T-cell (primary cell): Measurements from ENCODE around the gene R3HDM2. TPM values are rescaled to one million over a fixed set of nuclear protein-coding genes. Genes with fewer than 3 reads are reported as not detected.

Experiments
- ATAC-seq, 4 experiments: fragments of 200-7000 bp in 3 of 4; fragments of 150-1000 bp in 1 of 4; cut with Tn5 transposase; replicated peaks in 1 of 4; 1 replicate in 3 of 4; 2 replicates in 1 of 4; pipeline ENCODE4 v1.10.0; 2021; ENCODE audit warnings: moderate library complexity in 3 of 4, mild to moderate bottlenecking in 2 of 4, moderate number of reproducible peaks in 1 of 4
- CTCF ChIA-PET, 2 donors: fragments of 300-600 bp; sonication (Branson Sonifier 250); formaldehyde crosslinking; loops; one replicate each; lab custom pipeline; 2022; ENCODE audit warnings: antibody characterized with exemption in 2 of 2; lab: Charles Lee
- POLR2A ChIA-PET, 2 donors: fragments of 300-600 bp; sonication (Branson Sonifier 250); formaldehyde crosslinking; loops; one replicate each; lab custom pipeline; 2022; ENCODE audit warnings: antibody characterized with exemption in 2 of 2; lab: Charles Lee
- DNase-seq, 35 experiments: peaks; one replicate each; pipeline versions ENCODE4 v3.0.0 to v3.0.0-alpha.2; 2013 to 2023
- H3K27ac ChIP-seq: one replicate; pipeline ENCODE4 v1.5.1; 2013; ENCODE audit warnings: low read length
- H3K27me3 ChIP-seq, 2 experiments: replicated peaks in 1 of 2; 1 replicate in 1 of 2; 2 replicates in 1 of 2; pipeline versions ENCODE4 v1.6.1 to v1.7.0; 2013; ENCODE audit warnings: low read length in 1 of 2, mixed read lengths in 1 of 2; ENCODE audit not compliant: control insufficient read depth in 2 of 2, insufficient read depth in 2 of 2; ENCODE audit errors: extremely low read depth in 1 of 2
- H3K36me3 ChIP-seq, 2 donors: 1 replicate in 1 of 2; 2 replicates in 1 of 2; pipeline versions ENCODE4 v1.6.1 to v1.7.0; 2013; ENCODE audit warnings: low read length in 1 of 2; ENCODE audit not compliant: control insufficient read depth in 2 of 2, insufficient read depth in 1 of 2; ENCODE audit errors: extremely low read depth in 1 of 2
- H3K4me1 ChIP-seq, 2 experiments: 1 replicate in 1 of 2; 2 replicates in 1 of 2; pipeline versions ENCODE4 v1.6.1 to v1.7.0; 2013; ENCODE audit warnings: low read length in 2 of 2, mixed read lengths in 1 of 2; ENCODE audit not compliant: insufficient read depth in 2 of 2, control insufficient read depth in 1 of 2; ENCODE audit errors: extremely low read depth in 1 of 2
- H3K4me3 ChIP-seq, 2 donors: 1 replicate in 1 of 2; 2 replicates in 1 of 2; pipeline versions ENCODE4 v1.5.1 to v1.7.0; 2013; ENCODE audit warnings: mild to moderate bottlenecking in 2 of 2, low read length in 1 of 2, moderate library complexity in 1 of 2; ENCODE audit not compliant: control insufficient read depth in 1 of 2; ENCODE audit errors: extremely low read depth in 1 of 2
- H3K9me3 ChIP-seq: 2 replicates; pipeline ENCODE4 v1.7.0; 2013
- H3K27ac Mint-ChIP-seq, 2 donors: one replicate each; pipeline ENCODE4 v1.8.0; 2020 to 2021; ENCODE audit warnings: mild to moderate bottlenecking in 2 of 2, mixed read lengths in 2 of 2
- H3K27me3 Mint-ChIP-seq, 2 donors: one replicate each; pipeline ENCODE4 v1.8.0; 2021 to 2022; ENCODE audit warnings: mixed read lengths in 2 of 2
- H3K36me3 Mint-ChIP-seq: one replicate; pipeline ENCODE4 v1.8.0; 2021; ENCODE audit warnings: mixed read lengths
- H3K4me1 Mint-ChIP-seq, 3 donors: one replicate each; pipeline ENCODE4 v1.8.0; 2020 to 2022; ENCODE audit warnings: mixed read lengths in 3 of 3, mild to moderate bottlenecking in 1 of 3
- H3K4me3 Mint-ChIP-seq, 3 donors: one replicate each; pipeline ENCODE4 v1.8.0; 2020 to 2022; ENCODE audit warnings: mild to moderate bottlenecking in 3 of 3, mixed read lengths in 3 of 3, moderate library complexity in 3 of 3
- H3K9me3 Mint-ChIP-seq, 3 donors: one replicate each; pipeline ENCODE4 v1.8.0; 2020 to 2022; ENCODE audit warnings: mixed read lengths in 3 of 3
- WGBS: methylation state at CpG from one replicate; pipeline ENCODE4 v1.1.5; 2013; ENCODE audit warnings: missing lambda C conversion rate; ENCODE audit not compliant: insufficient coverage; 5-methylcytosine and 5-hydroxymethylcytosine counted together
- total RNA-seq, 35 experiments: library from RNA in 6 of 35; stranded (reverse) in 6 of 35; fragments of 120-200 nt in 1 of 35; gene quantifications; one replicate each; pipeline versions ENCODE4 v1.2.1 to v1.2.4 and lab custom pipeline; 2013 to 2026

R3HDM2 gene
- total RNA-seq, 5 donors from 2014 or later (not counting 1 experiment from before 2014, with no cell fraction given), result 88.3 to 122 (median 94.7) TPM

- Histone ChIP-seq H3K27ac (no peak overlapping the region), H3K27me3 (no peaks in the 10 kb centered on the region), H3K4me3 (no peak overlapping the region), H3K9me3 (no peaks in the 10 kb centered on the region), H3K36me3 (no peaks in the 10 kb centered on the region), H3K4me1 (no peaks in the 10 kb centered on the region)
- H3K36me3 Mint-ChIP-seq, result no peaks in the 10 kb centered on the region
- H3K27me3 Mint-ChIP-seq, result no peaks in the 10 kb centered on the region
- WGBS, result 86% methylated on average over 14 of the region's 19 CpGs
- no peaks in the 10 kb centered on the region for H3K9me3 Mint-ChIP-seq
- H3K27ac Mint-ChIP-seq, result no peak overlapping the region
- ChIA-PET CTCF (no interaction called here), POLR2A (no interaction called here)
- no peak overlapping the region for H3K4me3 Mint-ChIP-seq
- DNase-seq (no peak), ATAC-seq (no peak)
- H3K4me1 Mint-ChIP-seq, result no peaks in the 10 kb centered on the region
Measured at GRCh38 chr12:57204454-57204853, 226.4 kb downstream of the R3HDM2 start.

GRCh38 chr12:57203791-57204190 is 227.1 kb downstream of the R3HDM2 start:
- Mint-ChIP-seq H3K9me3 (no peaks in the 10 kb centered on the region), H3K4me1 (no peaks in the 10 kb centered on the region), H3K36me3 (no peaks in the 10 kb centered on the region), H3K4me3 (no peak overlapping the region), H3K27me3 (no peaks in the 10 kb centered on the region), H3K27ac (no peak overlapping the region)
- CTCF ChIA-PET, result no interaction called here
- H3K27me3 ChIP-seq, result no peaks in the 10 kb centered on the region
- ATAC-seq (no peak), DNase-seq (no peak)
- no peak overlapping the region for H3K27ac ChIP-seq
- no peaks in the 10 kb centered on the region for H3K36me3 ChIP-seq
- 85% methylated on average over 10 of the region's 11 CpGs for WGBS
- H3K4me3 ChIP-seq, result no peak overlapping the region
- POLR2A ChIA-PET, result interaction anchor here in 1 of 2 donors (0.6 kb wide), 1 partner anchor 42 kb away, joined by 3 read pairs; no protein-coding TSS in a partner anchor
- no peaks in the 10 kb centered on the region for H3K9me3 ChIP-seq
- H3K4me1 ChIP-seq, result no peaks in the 10 kb centered on the region

Other genes starting within 250 kb of the R3HDM2 start
- gene NXPH4, start 214.2 kb downstream of the R3HDM2 start, total RNA-seq, result 1 to 10 TPM in 2 of 5 donors, under 1 TPM in 2, not detected in 1; 0.49 to 4.5 (median 1.0) TPM
- 10 to 100 TPM; 31.0 to 80.9 (median 55.6) TPM for gene SHMT2, start 201.3 kb downstream of the R3HDM2 start, total RNA-seq
- gene STAC3, start 179.9 kb downstream of the R3HDM2 start, total RNA-seq, result 1 to 10 TPM; 1.3 to 4.9 (median 2.9) TPM
- gene INHBC, start 3.7 kb upstream of the R3HDM2 start, total RNA-seq, result under 1 TPM in 3 of 5 donors, not detected in 2; 0.13 to 0.23 (median 0.18) TPM
- gene INHBE, start 24.3 kb upstream of the R3HDM2 start, total RNA-seq, result under 1 TPM in 3 of 5 donors, not detected in 2; 0.09 to 0.13 (median 0.12) TPM
- 1 to 10 TPM in 2 of 5 donors, under 1 TPM in 3; 0.53 to 1.6 (median 0.82) TPM for gene GLI1, start 28.7 kb upstream of the R3HDM2 start, total RNA-seq
- 100 to 1,000 TPM; 198 to 413 (median 243) TPM for gene ARHGAP9, start 48.8 kb upstream of the R3HDM2 start, total RNA-seq
- gene MARS1, start 57.0 kb upstream of the R3HDM2 start, total RNA-seq, result 100 to 1,000 TPM; 167 to 350 (median 320) TPM
- 10 to 100 TPM; 34.5 to 93.5 (median 40.7) TPM for gene DDIT3, start 89.5 kb upstream of the R3HDM2 start, total RNA-seq
- 100 to 1,000 TPM; 109 to 122 (median 114) TPM for gene MBD6, start 91.8 kb upstream of the R3HDM2 start, total RNA-seq
- gene DCTN2, start 116.1 kb upstream of the R3HDM2 start, total RNA-seq, result 10 to 100 TPM; 60.1 to 81.9 (median 71.5) TPM
- 1 to 10 TPM in 2 of 5 donors, under 1 TPM in 3; 0.83 to 1.8 (median 0.92) TPM for gene KIF5A, start 119.0 kb upstream of the R3HDM2 start, total RNA-seq
- 10 to 100 TPM; 21.7 to 30.9 (median 27.9) TPM for gene PIP4K2C, start 160.1 kb upstream of the R3HDM2 start, total RNA-seq
- gene DTX3, start 173.8 kb upstream of the R3HDM2 start, total RNA-seq, result 10 to 100 TPM; 27.1 to 37.2 (median 30.4) TPM
- gene ARHGEF25, start 180.4 kb upstream of the R3HDM2 start, total RNA-seq, result 1 to 10 TPM in 1 of 5 donors, under 1 TPM in 4; 0.67 to 1.4 (median 0.84) TPM
- gene B4GALNT1, start 202.2 kb upstream of the R3HDM2 start, total RNA-seq, result under 1 TPM in 3 of 5 donors, not detected in 2; 0.16 to 0.54 (median 0.26) TPM